Stimulated activated CD8-positive, alpha-beta memory T cell treated with anti-CD3 and anti-CD28 coated beads, Interleukin-15, amount 100 ng/mL, for 4 hours (primary cell): ENCODE measurements around the gene PTPRK.

Experiments
- DNase-seq, 2 donors: peaks; one replicate each; pipeline ENCODE4 v3.0.0-alpha.2; 2020; ENCODE audit warnings: low read depth in 2 of 2

Gene PTPRK

GRCh38 chr6:128070406-128070805 is 450.0 kb downstream of the PTPRK start:
- DNase-seq: no peak

GRCh38 chr6:128069188-128069587 is 451.2 kb downstream of the PTPRK start:
- no peak for DNase-seq

GRCh38 chr6:128068119-128068479 is 452.3 kb downstream of the PTPRK start:
- no peak for DNase-seq

GRCh38 chr6:128067446-128068118 is 452.8 kb downstream of the PTPRK start:
- DNase-seq: no peak

GRCh38 chr6:128065072-128065471 is 455.3 kb downstream of the PTPRK start:
- no peak for DNase-seq

GRCh38 chr6:128064540-128064895 is 455.9 kb downstream of the PTPRK start:
- DNase-seq: no peak

GRCh38 chr6:128063850-128064539 is 456.4 kb downstream of the PTPRK start:
- DNase-seq: no peak

GRCh38 chr6:128062882-128063603 is 457.4 kb downstream of the PTPRK start:
- no peak for DNase-seq

GRCh38 chr6:128057946-128058345 is 462.5 kb downstream of the PTPRK start:
- DNase-seq: no peak

GRCh38 chr6:128057541-128057940 is 462.9 kb downstream of the PTPRK start:
- no peak for DNase-seq

- DNase-seq: no peak
Measured at GRCh38 chr6:128053109-128053508, 467.3 kb downstream of the PTPRK start.

- no peak for DNase-seq
Measured at GRCh38 chr6:128047989-128048388, 472.4 kb downstream of the PTPRK start.

- no peak for DNase-seq
Measured at GRCh38 chr6:128046033-128046432, 474.4 kb downstream of the PTPRK start.

- DNase-seq: no peak
Measured at GRCh38 chr6:128039543-128039942, 480.9 kb downstream of the PTPRK start.

- DNase-seq: no peak
Measured at GRCh38 chr6:128036808-128037570, 483.4 kb downstream of the PTPRK start.

- DNase-seq: no peak
Measured at GRCh38 chr6:128033156-128033555, 487.2 kb downstream of the PTPRK start.

- DNase-seq: no peak
Measured at GRCh38 chr6:128032042-128032441, 488.4 kb downstream of the PTPRK start.

GRCh38 chr6:128029826-128030225 is 490.6 kb downstream of the PTPRK start:
- no peak for DNase-seq

- DNase-seq: no peak
Measured at GRCh38 chr6:128028183-128028582, 492.2 kb downstream of the PTPRK start.

GRCh38 chr6:128025478-128025877 is 494.9 kb downstream of the PTPRK start:
- no peak for DNase-seq

GRCh38 chr6:128024969-128025368 is 495.4 kb downstream of the PTPRK start:
- no peak for DNase-seq

GRCh38 chr6:128024046-128024445 is 496.4 kb downstream of the PTPRK start:
- DNase-seq: no peak
